Measurements from ENCODE around the gene LGI4. TPM values are rescaled to one million over a fixed set of nuclear protein-coding genes. Genes with fewer than 3 reads are reported as not detected.
A peak's percentile ranks its signal among the peaks of the same experiment; 100 is the strongest.

LGI4 gene
- total RNA-seq, 1 experiment from 2014 or later = 3.2 TPM

DNA sequence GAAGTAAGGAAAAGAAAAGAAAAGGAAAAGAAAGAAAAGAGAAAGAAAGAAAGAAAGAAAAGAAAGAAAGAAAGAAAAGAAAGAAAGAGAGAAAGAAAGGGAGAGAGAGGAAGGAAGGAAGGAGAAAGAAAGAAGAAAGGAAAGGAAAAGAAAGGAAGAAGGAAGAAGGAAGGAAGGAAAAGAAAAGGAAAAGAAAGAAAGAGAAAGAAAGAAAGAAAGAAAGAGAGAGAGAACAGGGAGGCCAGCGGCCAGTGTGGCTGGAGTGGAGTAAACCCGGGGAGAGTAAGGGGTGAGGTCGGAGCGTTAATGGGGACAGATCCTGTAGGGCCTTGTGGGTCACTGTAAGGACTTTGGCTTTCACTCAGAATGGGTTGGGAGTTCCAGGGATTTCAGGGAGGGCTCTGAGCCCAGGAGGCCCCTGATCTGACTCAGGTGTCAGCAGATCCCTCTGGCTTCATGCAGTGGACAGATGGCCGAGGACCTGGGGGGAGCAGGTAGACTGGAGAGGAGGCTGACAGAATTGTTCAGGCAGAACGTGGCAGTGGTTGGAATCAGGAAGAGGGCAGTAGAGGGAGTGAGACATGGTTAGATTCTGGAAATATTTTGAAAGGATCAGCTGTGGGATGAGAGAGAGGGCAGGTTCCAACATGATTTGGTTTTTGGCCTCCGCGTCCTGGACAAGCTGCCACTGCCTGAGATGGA, 39.0 kb downstream of the LGI4 start:
- Histone ChIP-seq H2BK5ac (ENCODE audit: insufficient read length, low read length) (no peak overlapping the region), H2AFZ (ENCODE audit: low read length) (no peak overlapping the region), H3K4ac (ENCODE audit: low read depth, low read length) (no peak overlapping the region), H4K20me1 (ENCODE audit: control insufficient read depth, insufficient read depth, insufficient read length) (no peaks in the 10 kb centered on the region), H4K5ac (ENCODE audit: insufficient read length, low read depth, low read length) (no peak overlapping the region), H3K4me1 (ENCODE audit: insufficient read depth, low read length) (no peaks in the 10 kb centered on the region), H3K27ac (ENCODE audit: insufficient read length, low read depth, low read length) (no peak overlapping the region), H3K4me2 (ENCODE audit: insufficient read depth, insufficient read length, low read length) (no peak overlapping the region), H2AK5ac (ENCODE audit: insufficient read length, low read length) (no peak overlapping the region), H3K56ac (ENCODE audit: insufficient read length, low read depth, low read length) (no peak overlapping the region), H4K8ac (replicated peaks; ENCODE audit: insufficient read length, low read depth, low read length) (no peak overlapping the region), H3K79me1 (ENCODE audit: insufficient read depth, low read depth, low read length, poor library complexity, severe bottlenecking) (no peaks in the 10 kb centered on the region), H2BK20ac (ENCODE audit: low read depth, low read length, poor library complexity, severe bottlenecking) (no peak overlapping the region), H3T11ph (ENCODE audit: low read length) (no peak overlapping the region), H3K27me3 (ENCODE audit: insufficient read depth, low read length) (no peaks in the 10 kb centered on the region), H4K91ac (ENCODE audit: insufficient read length, low read depth, low read length) (no peak overlapping the region), H3K23ac (ENCODE audit: insufficient read length, low read depth, low read length) (no peak overlapping the region), H3K18ac (ENCODE audit: insufficient read length, low read depth, low read length) (no peak overlapping the region), H3K9ac (ENCODE audit: extremely low read depth, insufficient read length, low read length) (no peak overlapping the region), H3K79me2 (ENCODE audit: insufficient read depth, low read length) (no peaks in the 10 kb centered on the region), H3K9me3 (ENCODE audit: control insufficient read depth, low read depth, low read length) (no peaks in the 10 kb centered on the region), H2BK12ac (ENCODE audit: insufficient read length, low read depth, low read length) (no peak overlapping the region), H3K23me2 (ENCODE audit: insufficient read length, low read depth, low read length, poor library complexity, severe bottlenecking) (no peaks in the 10 kb centered on the region), H2BK120ac (ENCODE audit: low read depth, low read length, poor library complexity, severe bottlenecking) (no peak overlapping the region), H3K14ac (ENCODE audit: insufficient read depth, low read length) (no peak overlapping the region), H2BK15ac (ENCODE audit: low read depth, low read length) (no peak overlapping the region)
- TF ChIP-seq CTCF (conservative IDR thresholded peaks at IDR 0.05) = no peak
- Mint-ChIP-seq H3K9me3 (no peaks in the 10 kb centered on the region), H3K4me3 (no peak overlapping the region), H3K27ac (peak overlapping the region; percentile 5 to 78 (median 11); a peak in 3 of 7 replicates), H3K27me3 (ENCODE audit: low read depth) (peaks cover 3% of the 10 kb centered on the region), H3K36me3 (ENCODE audit: insufficient read depth in 1 of 3, low read depth in 3 of 3) (no peaks in the 10 kb centered on the region), H3K4me1 (peaks cover 15 to 18% of the 10 kb centered on the region in 2 experiments)
- no CpG with 5 or more reads among the region's 8 CpGs for WGBS (ENCODE audit: extremely low coverage, insufficient read length, low lambda C conversion rate)
- DNase-seq = no peak
